Caco-2 (cell line): Measurements from ENCODE around the gene MRGPRD. TPM values are rescaled to one million over a fixed set of nuclear protein-coding genes. Genes with fewer than 3 reads are reported as not detected.

Source experiments
- BruUV-seq: library from RNA; stranded (reverse); fragments of 400-500 nt; replicated peaks from 2 replicates; lab custom pipeline; 2021; lab: Mats Ljungman, UMichigan
- CTCF ChIA-PET: fragments of 300-600 bp; sonication (Branson Sonifier 250); formaldehyde crosslinking; loops from one replicate; lab custom pipeline; 2022; ENCODE audit warnings: antibody characterized with exemption; lab: Charles Lee
- POLR2A ChIA-PET: fragments of 300-600 bp; sonication (Branson Sonifier 250); formaldehyde crosslinking; loops from one replicate; lab custom pipeline; 2022; ENCODE audit warnings: antibody characterized with exemption; lab: Charles Lee
- DNase-seq, 2 experiments: peaks; one replicate each; pipeline versions ENCODE4 v3.0.0 to v3.0.0-alpha.2; 2020 to 2022
- H3K27me3 ChIP-seq: replicated peaks from 2 replicates; pipeline ENCODE4 v1.6.0; 2011; ENCODE audit warnings: low read length; ENCODE audit not compliant: control insufficient read depth, insufficient read depth
- H3K36me3 ChIP-seq: 2 replicates; pipeline ENCODE4 v1.5.1; 2011; ENCODE audit warnings: low read length; ENCODE audit not compliant: control insufficient read depth, insufficient read depth
- H3K4me1 ChIP-seq: fragments of 250-450 bp; sonication (Bioruptor Pico); 2 replicates; pipeline ENCODE4 v1.5.1; 2020; ENCODE audit warnings: mild to moderate bottlenecking
- H3K4me3 ChIP-seq: 2 replicates; pipeline ENCODE4 v1.5.1; 2011; ENCODE audit warnings: low read depth, mild to moderate bottlenecking, control low read depth, low read length
- H3K9me3 ChIP-seq: fragments of 250-450 bp; sonication (Bioruptor Pico); 2 replicates; pipeline ENCODE4 v1.5.1; 2020; ENCODE audit warnings: mild to moderate bottlenecking, moderate library complexity
- H3K27ac Mint-ChIP-seq: one replicate; pipeline ENCODE4 v1.8.0; 2022; ENCODE audit warnings: mixed read lengths; ENCODE audit not compliant: unreplicated experiment
- H3K27me3 Mint-ChIP-seq: one replicate; pipeline ENCODE4 v1.8.0; 2022; ENCODE audit warnings: mixed read lengths; ENCODE audit not compliant: insufficient read depth, unreplicated experiment
- H3K36me3 Mint-ChIP-seq: one replicate; pipeline ENCODE4 v1.8.0; 2022; ENCODE audit warnings: mild to moderate bottlenecking, mixed read lengths; ENCODE audit not compliant: insufficient read depth, unreplicated experiment
- H3K4me1 Mint-ChIP-seq: one replicate; pipeline ENCODE4 v1.8.0; 2022; ENCODE audit warnings: low read depth, mixed read lengths; ENCODE audit not compliant: unreplicated experiment
- H3K4me3 Mint-ChIP-seq: one replicate; pipeline ENCODE4 v1.8.0; 2022; ENCODE audit warnings: mild to moderate bottlenecking, moderate library complexity, mixed read lengths; ENCODE audit not compliant: unreplicated experiment
- H3K9me3 Mint-ChIP-seq: one replicate; pipeline ENCODE4 v1.8.0; 2022; ENCODE audit warnings: mixed read lengths; ENCODE audit not compliant: unreplicated experiment
- intact Hi-C: fragments of 100-400 bp; cut with micrococcal nuclease; formaldehyde crosslinking; loops from one replicate; pipeline ENCODE4 v1.10.0; 2022; ENCODE audit not compliant: unreplicated experiment
- total RNA-seq: library from RNA; stranded (reverse); gene quantifications from 2 replicates; pipeline ENCODE4 v1.2.3, GENCODE V29; 2022
- TF ChIP-seq, protein P1 (sequence below), 2 experiments: fragments of 200-600 bp in 1 of 2; IDR thresholded peaks; 1 replicate in 1 of 2; 2 replicates in 1 of 2; pipeline versions ENCODE4 v1.5.1 to v1.8.0; 2011 to 2022; ENCODE audit warnings: antibody characterized with exemption in 1 of 2, control low read depth in 1 of 2, inconsistent platforms in 1 of 2, low read depth in 1 of 2, low read length in 1 of 2, mild to moderate bottlenecking in 1 of 2, moderate library complexity in 1 of 2; ENCODE audit not compliant: insufficient read depth in 1 of 2, severe bottlenecking in 1 of 2, unreplicated experiment in 1 of 2

MRGPRD gene
- total RNA-seq, 1 experiment from 2014 or later, result not detected

DNA sequence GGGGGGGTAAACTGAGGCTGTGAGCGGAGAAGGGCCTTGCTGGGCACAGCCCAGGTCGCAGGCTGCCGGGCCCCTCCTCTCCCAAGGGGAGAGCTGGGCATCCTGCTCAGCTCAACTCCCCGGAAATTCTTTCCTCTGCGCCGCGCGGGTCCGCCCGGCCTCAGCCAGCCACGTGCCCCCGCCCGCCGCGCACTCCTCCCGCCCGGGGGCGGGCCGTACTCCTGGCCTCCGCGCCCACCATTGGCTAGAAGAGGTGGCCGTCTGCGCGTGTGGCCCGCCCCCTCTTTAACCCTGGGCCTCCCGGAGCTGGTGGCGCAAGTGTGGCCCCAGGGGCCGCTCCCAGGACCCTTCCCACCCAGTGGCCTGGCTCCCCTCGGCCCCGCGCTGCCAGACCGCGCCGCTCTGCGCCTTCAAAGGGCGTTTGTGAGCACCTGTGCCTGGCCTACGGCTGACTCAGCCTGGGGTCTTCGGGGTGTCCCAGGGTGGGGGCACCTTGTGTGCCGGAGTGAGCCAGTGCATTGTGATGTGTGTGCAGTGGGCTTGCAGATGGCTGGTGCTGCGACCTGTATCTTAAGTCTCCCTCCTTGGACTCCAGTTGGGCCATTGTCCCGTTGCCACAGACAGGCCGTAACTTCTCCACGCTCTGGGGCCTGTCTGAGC, 30.3 kb upstream of the MRGPRD start:
- DNase-seq, result no peak
- BruUV-seq, result no TSS peak
- Histone ChIP-seq H3K36me3 (no peaks in the 10 kb centered on the region), H3K4me1 (peaks cover 55% of the 10 kb centered on the region), H3K4me3 (no peak overlapping the region), H3K9me3 (no peaks in the 10 kb centered on the region), H3K27me3 (no peaks in the 10 kb centered on the region)
- Mint-ChIP-seq H3K9me3 (peaks cover 3% of the 10 kb centered on the region), H3K4me3 (no peak overlapping the region), H3K27me3 (no peaks in the 10 kb centered on the region), H3K36me3 (peaks cover 1% of the 10 kb centered on the region), H3K4me1 (peaks cover 30% of the 10 kb centered on the region), H3K27ac (no peak overlapping the region)
- ChIA-PET CTCF (no interaction called here), POLR2A (no interaction called here)
- TF ChIP-seq, protein P1, sequence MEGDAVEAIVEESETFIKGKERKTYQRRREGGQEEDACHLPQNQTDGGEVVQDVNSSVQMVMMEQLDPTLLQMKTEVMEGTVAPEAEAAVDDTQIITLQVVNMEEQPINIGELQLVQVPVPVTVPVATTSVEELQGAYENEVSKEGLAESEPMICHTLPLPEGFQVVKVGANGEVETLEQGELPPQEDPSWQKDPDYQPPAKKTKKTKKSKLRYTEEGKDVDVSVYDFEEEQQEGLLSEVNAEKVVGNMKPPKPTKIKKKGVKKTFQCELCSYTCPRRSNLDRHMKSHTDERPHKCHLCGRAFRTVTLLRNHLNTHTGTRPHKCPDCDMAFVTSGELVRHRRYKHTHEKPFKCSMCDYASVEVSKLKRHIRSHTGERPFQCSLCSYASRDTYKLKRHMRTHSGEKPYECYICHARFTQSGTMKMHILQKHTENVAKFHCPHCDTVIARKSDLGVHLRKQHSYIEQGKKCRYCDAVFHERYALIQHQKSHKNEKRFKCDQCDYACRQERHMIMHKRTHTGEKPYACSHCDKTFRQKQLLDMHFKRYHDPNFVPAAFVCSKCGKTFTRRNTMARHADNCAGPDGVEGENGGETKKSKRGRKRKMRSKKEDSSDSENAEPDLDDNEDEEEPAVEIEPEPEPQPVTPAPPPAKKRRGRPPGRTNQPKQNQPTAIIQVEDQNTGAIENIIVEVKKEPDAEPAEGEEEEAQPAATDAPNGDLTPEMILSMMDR (IDR thresholded peaks at IDR 0.05; ENCODE audit: insufficient read depth in 1 of 2, low read depth in 1 of 2, low read length in 1 of 2, severe bottlenecking in 1 of 2, unreplicated experiment in 1 of 2), result no peak
- intact Hi-C loops, result no loop called here

DNA sequence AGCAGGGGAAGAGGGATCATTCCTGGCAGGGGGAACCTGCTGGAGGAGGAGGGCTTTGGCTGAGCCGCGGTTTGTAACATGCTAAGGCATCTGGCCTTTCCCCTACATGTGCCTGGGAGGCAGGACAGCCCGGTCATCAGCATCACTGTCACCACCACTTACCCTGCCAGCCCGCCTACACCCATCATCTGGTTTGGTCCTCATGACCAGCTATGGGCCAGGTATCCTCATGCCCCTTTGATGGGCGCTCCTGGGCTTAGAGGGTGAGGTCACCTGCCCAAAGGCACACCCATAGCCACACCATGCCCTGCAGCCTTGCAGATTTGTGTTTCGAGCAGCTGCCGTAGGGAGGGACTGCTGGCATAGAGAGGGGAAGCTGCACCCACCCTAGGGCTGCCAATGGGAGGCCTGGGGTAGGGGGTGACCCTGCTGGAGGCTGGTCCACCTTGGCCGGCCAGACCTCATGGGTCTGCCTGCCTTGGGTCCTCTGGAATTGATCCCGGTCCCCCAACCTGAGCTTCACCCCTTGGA, 29.6 kb upstream of the MRGPRD start:
- no peak for DNase-seq
- no peaks in the 10 kb centered on the region for H3K36me3 ChIP-seq
- peaks cover 55% of the 10 kb centered on the region for H3K4me1 ChIP-seq
- intact Hi-C loops, result no loop called here
- Mint-ChIP-seq H3K27ac (peak overlapping the region; percentile 22), H3K4me3 (no peak overlapping the region), H3K9me3 (no peaks in the 10 kb centered on the region), H3K4me1 (peaks cover 36% of the 10 kb centered on the region), H3K27me3 (no peaks in the 10 kb centered on the region), H3K36me3 (no peaks in the 10 kb centered on the region)
- TF ChIP-seq, protein P1 (IDR thresholded peaks at IDR 0.05; ENCODE audit: insufficient read depth in 1 of 2, low read depth in 1 of 2, low read length in 1 of 2, severe bottlenecking in 1 of 2, unreplicated experiment in 1 of 2), result no peak
- no peak overlapping the region for H3K4me3 ChIP-seq
- BruUV-seq, result no TSS peak
- CTCF ChIA-PET, result interaction anchor here (0.5 kb wide), 1 partner anchor 997 kb away, joined by 3 read pairs; no protein-coding TSS in a partner anchor
- POLR2A ChIA-PET, result no interaction called here
- H3K9me3 ChIP-seq, result no peaks in the 10 kb centered on the region
- H3K27me3 ChIP-seq, result no peaks in the 10 kb centered on the region

DNA sequence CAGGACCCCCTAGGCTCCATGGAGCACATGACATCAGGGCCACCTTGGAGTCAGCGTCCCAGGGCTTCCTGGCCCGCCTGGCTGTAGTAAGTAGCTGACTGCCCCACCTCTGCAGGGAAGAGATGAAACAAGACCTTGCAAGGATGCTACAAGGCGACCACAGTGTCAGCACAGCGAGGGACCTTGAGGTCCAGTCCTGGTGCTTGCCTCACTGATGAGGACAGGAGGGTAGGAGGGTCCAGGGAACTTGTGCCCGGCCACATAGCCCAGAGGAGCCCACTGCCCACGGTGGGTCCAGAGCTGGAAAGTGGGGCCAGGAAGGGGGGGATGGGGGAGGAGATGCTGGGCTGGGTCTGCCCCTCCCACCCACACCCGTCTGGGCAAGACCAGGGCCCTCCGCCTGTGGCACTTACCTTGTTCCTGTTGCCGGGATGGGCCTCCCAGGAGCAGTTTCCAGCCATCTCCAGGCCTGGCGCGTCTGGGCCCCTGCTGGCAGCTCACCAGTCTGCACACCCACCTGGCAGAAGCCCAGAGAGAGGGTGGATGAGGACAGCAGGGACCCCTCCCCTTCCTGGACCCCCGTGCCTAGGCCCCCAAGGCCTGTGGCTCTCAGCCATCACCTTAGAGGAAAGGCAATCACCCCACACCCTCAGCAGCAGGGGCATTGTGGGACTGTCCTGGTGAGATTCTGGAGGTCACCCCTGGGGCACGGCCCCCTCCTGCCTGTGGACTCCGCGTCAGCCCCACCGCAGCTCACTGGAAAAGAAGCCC, 28.8 kb upstream of the MRGPRD start:
- intact Hi-C loops, result no loop called here
- H3K9me3 ChIP-seq, result no peaks in the 10 kb centered on the region
- H3K27me3 Mint-ChIP-seq, result no peaks in the 10 kb centered on the region
- peak overlapping the region; percentile 82 for H3K27ac Mint-ChIP-seq
- H3K36me3 ChIP-seq, result no peaks in the 10 kb centered on the region
- DNase-seq, result peak in 1 of 2 experiments; percentile 43
- H3K36me3 Mint-ChIP-seq, result no peaks in the 10 kb centered on the region
- peaks cover 40% of the 10 kb centered on the region for H3K4me1 Mint-ChIP-seq
- TF ChIP-seq, protein P1 (IDR thresholded peaks at IDR 0.05; ENCODE audit: insufficient read depth in 1 of 2, low read depth in 1 of 2, low read length in 1 of 2, severe bottlenecking in 1 of 2, unreplicated experiment in 1 of 2), result no peak
- no peaks in the 10 kb centered on the region for H3K27me3 ChIP-seq
- POLR2A ChIA-PET, result no interaction called here
- no peak overlapping the region for H3K4me3 Mint-ChIP-seq
- H3K4me3 ChIP-seq, result no peak overlapping the region
- H3K9me3 Mint-ChIP-seq, result no peaks in the 10 kb centered on the region
- H3K4me1 ChIP-seq, result peaks cover 51% of the 10 kb centered on the region
- CTCF ChIA-PET, result interaction anchor here (0.5 kb wide), 1 partner anchor 998 kb away, joined by 3 read pairs; no protein-coding TSS in a partner anchor
- BruUV-seq, result no TSS peak
